B cell (primary cell): ENCODE results near the gene EIF3J. TPM values are rescaled to one million over a fixed set of nuclear protein-coding genes. Genes with fewer than 3 reads are reported as not detected.
A peak's percentile ranks its signal among the peaks of the same experiment; 100 is the strongest.

ENCODE experiments used
- ATAC-seq: fragments of 200-7000 bp; cut with Tn5 transposase; one replicate; pipeline ENCODE4 v1.10.0; 2021; ENCODE audit warnings: low read depth, mild to moderate bottlenecking, moderate number of reproducible peaks, moderate library complexity
- CTCF ChIA-PET: fragments of 350-600 bp; sonication (Branson Sonifier 250); formaldehyde crosslinking; loops from one replicate; lab custom pipeline; 2021; ENCODE audit warnings: antibody characterized with exemption, inconsistent platforms; lab: Charles Lee
- POLR2A ChIA-PET: fragments of 350-600 bp; sonication (Branson Sonifier 250); formaldehyde crosslinking; loops from one replicate; lab custom pipeline; 2021; ENCODE audit warnings: antibody characterized with exemption; lab: Charles Lee
- DNase-seq: peaks from one replicate; pipeline ENCODE4 v3.0.0; 2013
- H2AFZ ChIP-seq: 2 replicates; pipeline ENCODE4 v1.6.1; 2012; ENCODE audit warnings: mild to moderate bottlenecking, low read depth, low read length; ENCODE audit not compliant: insufficient read depth, poor library complexity, severe bottlenecking
- H3K27ac ChIP-seq, 2 donors: 1 replicate in 1 of 2; 2 replicates in 1 of 2; pipeline ENCODE4 v1.5.1; 2012 to 2013; ENCODE audit warnings: low read length in 2 of 2, mild to moderate bottlenecking in 2 of 2, moderate library complexity in 1 of 2
- H3K27me3 ChIP-seq, 4 experiments: fragments of 200-600 bp in 1 of 4; sonication (generic) in 1 of 4; replicated peaks in 1 of 4; 1 replicate in 2 of 4; 2 replicates in 2 of 4; pipeline versions ENCODE4 v1.6.1 to v1.7.0; 2013 to 2016; ENCODE audit warnings: low read length in 3 of 4, mild to moderate bottlenecking in 2 of 4, mixed read lengths in 1 of 4, moderate library complexity in 1 of 4; ENCODE audit not compliant: insufficient read depth in 4 of 4, control insufficient read depth in 3 of 4; ENCODE audit errors: control extremely low read depth in 1 of 4
- H3K36me3 ChIP-seq, 2 experiments: replicated peaks in 1 of 2; 1 replicate in 1 of 2; 2 replicates in 1 of 2; pipeline versions ENCODE4 v1.6.1 to v1.7.1; 2013; ENCODE audit warnings: low read length in 1 of 2; ENCODE audit not compliant: insufficient read depth in 2 of 2, control insufficient read depth in 1 of 2; ENCODE audit errors: control extremely low read depth in 1 of 2, extremely low read depth in 1 of 2
- H3K4me1 ChIP-seq, 2 donors: fragments of 200-600 bp in 1 of 2; sonication (generic) in 1 of 2; 1 replicate in 1 of 2; 2 replicates in 1 of 2; pipeline versions ENCODE4 v1.5.1 to v1.6.1; 2013 to 2017; ENCODE audit warnings: low read length in 2 of 2; ENCODE audit not compliant: control insufficient read depth in 2 of 2, insufficient read depth in 2 of 2
- H3K4me2 ChIP-seq: replicated peaks from 2 replicates; pipeline ENCODE3; 2012; ENCODE audit warnings: mild to moderate bottlenecking, low read depth, low read length; ENCODE audit not compliant: poor library complexity, severe bottlenecking
- H3K4me3 ChIP-seq, 5 experiments: fragments of 200-600 bp in 1 of 5; sonication (generic) in 1 of 5; 1 replicate in 3 of 5; 2 replicates in 2 of 5; pipeline versions ENCODE4 v1.5.1 to v1.7.0; 2011 to 2016; ENCODE audit warnings: low read length in 4 of 5, mild to moderate bottlenecking in 4 of 5, low read depth in 2 of 5, control low read depth in 1 of 5, moderate library complexity in 1 of 5; ENCODE audit not compliant: insufficient read depth in 1 of 5; ENCODE audit errors: control extremely low read depth in 1 of 5, extremely low read depth in 1 of 5
- H3K79me2 ChIP-seq: fragments of 200-600 bp; sonication (generic); one replicate; pipeline ENCODE4 v1.6.0; 2016; ENCODE audit warnings: low read length; ENCODE audit not compliant: control insufficient read depth, insufficient read depth
- H3K9ac ChIP-seq: fragments of 200-600 bp; sonication (generic); 2 replicates; pipeline ENCODE4 v1.6.1; 2017; ENCODE audit warnings: mild to moderate bottlenecking, low read length, moderate library complexity
- H3K9me3 ChIP-seq, 3 donors: one replicate each; pipeline versions ENCODE4 v1.6.1 to v1.7.1; 2013; ENCODE audit warnings: low read length in 2 of 3; ENCODE audit not compliant: control insufficient read depth in 2 of 3, insufficient read depth in 1 of 3; ENCODE audit errors: control extremely low read depth in 1 of 3
- H4K20me1 ChIP-seq: 2 replicates; pipeline ENCODE4 v1.6.0; 2012; ENCODE audit warnings: mild to moderate bottlenecking, low read length; ENCODE audit not compliant: insufficient read depth, control insufficient read depth, poor library complexity, severe bottlenecking
- H3K27ac Mint-ChIP-seq: one replicate; pipeline ENCODE4 v1.8.0; 2021; ENCODE audit warnings: mixed read lengths
- H3K27me3 Mint-ChIP-seq: one replicate; pipeline ENCODE4 v1.8.0; 2021; ENCODE audit warnings: mixed read lengths
- H3K4me1 Mint-ChIP-seq: one replicate; pipeline ENCODE4 v1.8.0; 2021; ENCODE audit warnings: mixed read lengths
- H3K4me3 Mint-ChIP-seq: one replicate; pipeline ENCODE4 v1.8.0; 2021; ENCODE audit warnings: mixed read lengths
- H3K9me3 Mint-ChIP-seq: one replicate; pipeline ENCODE4 v1.8.0; 2022; ENCODE audit warnings: mixed read lengths; ENCODE audit not compliant: insufficient read depth
- CTCF ChIP-seq: fragments of 200-600 bp; IDR thresholded peaks from one replicate; pipeline ENCODE4 v1.8.0; 2022; ENCODE audit warnings: antibody characterized with exemption, mild to moderate bottlenecking
- EZH2 ChIP-seq: IDR thresholded peaks from 2 replicates; pipeline ENCODE4 v1.6.1; 2012; ENCODE audit warnings: borderline replicate concordance, low read depth, mild to moderate bottlenecking, moderate library complexity, low read length; ENCODE audit not compliant: insufficient read depth, poor library complexity, severe bottlenecking
- WGBS: methylation state at CpG from one replicate; pipeline ENCODE4 v1.1.5; 2013; ENCODE audit warnings: missing lambda C conversion rate; ENCODE audit not compliant: insufficient coverage; 5-methylcytosine and 5-hydroxymethylcytosine counted together
- intact Hi-C: fragments of 100-400 bp; cut with micrococcal nuclease; formaldehyde crosslinking; loops from one replicate; pipeline ENCODE4 v1.10.0; 2022
- polyA plus RNA-seq: library from polyadenylated mRNA; depleted of rRNA; stranded (reverse); fragments of >200 nt; gene quantifications from 2 replicates; pipeline ENCODE4 v1.2.3, GENCODE V29; 2012
- total RNA-seq, 2 donors: library from RNA; stranded (reverse); fragments of 120-200 nt in 1 of 2; gene quantifications; 1 replicate in 1 of 2; 2 replicates in 1 of 2; pipeline versions ENCODE4 v1.2.3 to v1.2.4, GENCODE V29; 2013 to 2022

Gene EIF3J
- total and polyA plus RNA-seq, 2 donors (not counting 1 experiment from before 2014, with no cell fraction given), result 16.5 to 66.7 TPM

GRCh38 chr15:44500555-44500954 is 36.4 kb upstream of the EIF3J start:
- Histone ChIP-seq H3K27me3 (no peaks in the 10 kb centered on the region), H2AFZ (no peak overlapping the region), H4K20me1 (no peaks in the 10 kb centered on the region), H3K9ac (no peak overlapping the region), H3K4me3 (no peak overlapping the region), H3K4me2 (no peak overlapping the region), H3K4me1 (no peaks in the 10 kb centered on the region), H3K79me2 (no peaks in the 10 kb centered on the region), H3K36me3 (peaks cover 3 to 30% of the 10 kb centered on the region in 2 experiments), H3K27ac (no peak overlapping the region), H3K9me3 (no peaks in the 10 kb centered on the region)
- Mint-ChIP-seq H3K4me1 (peaks cover 2% of the 10 kb centered on the region), H3K9me3 (no peaks in the 10 kb centered on the region), H3K27ac (no peak overlapping the region), H3K27me3 (no peaks in the 10 kb centered on the region), H3K4me3 (no peak overlapping the region)
- intact Hi-C loops, result loop anchor here (5.0 kb wide), 1 partner anchor 233 kb away; no protein-coding TSS in a partner anchor
- WGBS, result 100% methylated on average over 1 of the region's 3 CpGs
- DNase-seq (no peak), ATAC-seq (no peak)
- CTCF ChIA-PET, result interaction anchor here (0.6 to 1.6 kb wide), 10 partner anchors 10 to 600 kb away, joined by 3 to 9 read pairs (median 3); no protein-coding TSS in a partner anchor
- no peak for TF ChIP-seq CTCF
- TF ChIP-seq EZH2, result no peak
- POLR2A ChIA-PET, result no interaction called here

- Histone ChIP-seq H3K36me3 (peaks cover 3 to 23% of the 10 kb centered on the region in 2 experiments), H3K79me2 (no peaks in the 10 kb centered on the region), H3K27me3 (no peaks in the 10 kb centered on the region), H4K20me1 (no peaks in the 10 kb centered on the region), H3K9me3 (no peaks in the 10 kb centered on the region), H3K4me2 (no peak overlapping the region), H3K4me3 (no peak overlapping the region), H3K27ac (no peak overlapping the region), H2AFZ (no peak overlapping the region), H3K4me1 (no peaks in the 10 kb centered on the region), H3K9ac (no peak overlapping the region)
- ChIA-PET CTCF (interaction anchor here (0.6 to 1.6 kb wide), 12 partner anchors 12 to 601 kb away, joined by 3 to 9 read pairs (median 4); no protein-coding TSS in a partner anchor), POLR2A (interaction anchor here (0.6 kb wide), 1 partner anchor 94 kb away, joined by 8 read pairs; no protein-coding TSS in a partner anchor)
- Mint-ChIP-seq H3K27me3 (no peaks in the 10 kb centered on the region), H3K4me3 (no peak overlapping the region), H3K4me1 (peaks cover 2% of the 10 kb centered on the region), H3K27ac (no peak overlapping the region), H3K9me3 (no peaks in the 10 kb centered on the region)
- no CpG with 5 or more reads among the region's 3 CpGs for WGBS
- peak; percentile 74 for TF ChIP-seq CTCF
- no peak for TF ChIP-seq EZH2
- DNase-seq (peak; percentile 43), ATAC-seq (peak; percentile 28)
- intact Hi-C loops, result loop anchor here (1.0 to 5.0 kb wide), 2 partner anchors 235 to 283 kb away; no protein-coding TSS in a partner anchor
Measured at GRCh38 chr15:44501768-44502366, 35.1 kb upstream of the EIF3J start.
